ENCODE data around the gene LYRM1.

Gene LYRM1

DNA sequence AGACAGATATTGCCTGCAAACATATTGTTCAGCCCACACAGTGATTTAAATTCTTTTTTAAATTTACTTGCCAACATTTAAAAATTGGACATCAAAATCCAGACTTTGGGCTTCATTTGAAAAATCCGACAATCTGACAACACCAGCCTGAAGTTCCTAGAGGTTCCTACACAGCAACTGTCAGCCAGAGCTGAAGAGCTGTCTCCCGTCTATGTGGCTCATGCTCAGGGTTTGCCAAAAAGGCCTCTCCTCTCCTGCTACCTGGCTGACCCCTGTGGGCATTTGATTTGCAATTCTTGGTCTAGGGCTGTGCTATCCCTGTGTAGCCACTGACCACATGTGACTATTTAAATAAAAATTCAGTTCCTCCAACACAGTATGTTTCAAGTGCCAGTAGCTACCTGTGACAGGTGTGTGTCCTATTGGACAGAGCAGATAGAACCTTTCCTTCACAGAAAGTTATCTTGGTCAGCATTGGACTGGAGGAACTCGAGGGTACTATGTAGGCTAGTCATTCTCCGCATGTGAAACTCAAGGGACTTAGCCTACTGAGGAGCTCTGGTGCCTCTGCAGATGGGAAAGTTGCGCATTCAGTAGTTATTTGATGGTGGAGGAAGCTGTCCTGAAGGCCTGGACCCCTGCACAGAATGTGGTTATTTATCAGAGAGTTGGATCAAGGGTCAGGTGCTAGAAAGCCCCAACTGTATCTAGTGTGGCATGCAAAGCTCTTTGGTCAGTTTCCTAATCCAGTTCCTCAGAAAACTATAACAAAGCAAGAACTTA lies 2.7 kb downstream of the LYRM1 start:
- TF ChIP-seq GATA2 (IDR thresholded peaks at IDR 0.05; ENCODE audit: low read depth, low read length) (no peak), GATA3 (IDR thresholded peaks at IDR 0.05; ENCODE audit: low read depth, low read length) (no peak)

DNA sequence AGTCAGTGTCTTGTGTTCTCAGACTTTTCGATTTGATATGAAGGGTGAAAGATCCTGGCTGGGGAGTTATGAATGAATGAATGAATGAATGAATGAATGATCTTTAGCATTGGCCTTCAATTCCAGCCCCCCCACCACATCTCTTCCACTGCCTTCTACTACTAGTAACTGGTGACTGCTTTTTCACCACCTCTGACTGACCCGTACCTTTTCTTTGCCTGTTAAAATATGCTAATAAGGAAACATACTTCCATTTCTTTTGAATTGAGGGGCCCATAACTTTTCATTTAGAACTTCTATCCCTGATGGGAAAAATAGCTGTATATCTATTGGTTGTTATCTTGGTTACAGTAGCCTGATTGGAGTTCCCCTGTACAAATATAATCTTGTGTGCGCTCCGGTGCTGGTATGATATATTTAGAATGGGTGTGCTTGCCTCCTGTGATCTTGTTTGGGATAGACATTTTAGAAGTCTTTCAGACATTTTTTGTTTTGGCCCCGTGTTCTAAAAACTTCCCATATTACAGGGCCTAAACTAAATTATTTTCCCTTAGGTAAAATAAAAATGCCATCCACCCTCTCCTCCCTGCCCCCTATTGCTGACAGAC lies 3.4 kb downstream of the LYRM1 start:
- TF ChIP-seq GATA3 (IDR thresholded peaks at IDR 0.05; ENCODE audit: low read depth, low read length) (no peak), GATA2 (IDR thresholded peaks at IDR 0.05; ENCODE audit: low read depth, low read length) (no peak)

DNA sequence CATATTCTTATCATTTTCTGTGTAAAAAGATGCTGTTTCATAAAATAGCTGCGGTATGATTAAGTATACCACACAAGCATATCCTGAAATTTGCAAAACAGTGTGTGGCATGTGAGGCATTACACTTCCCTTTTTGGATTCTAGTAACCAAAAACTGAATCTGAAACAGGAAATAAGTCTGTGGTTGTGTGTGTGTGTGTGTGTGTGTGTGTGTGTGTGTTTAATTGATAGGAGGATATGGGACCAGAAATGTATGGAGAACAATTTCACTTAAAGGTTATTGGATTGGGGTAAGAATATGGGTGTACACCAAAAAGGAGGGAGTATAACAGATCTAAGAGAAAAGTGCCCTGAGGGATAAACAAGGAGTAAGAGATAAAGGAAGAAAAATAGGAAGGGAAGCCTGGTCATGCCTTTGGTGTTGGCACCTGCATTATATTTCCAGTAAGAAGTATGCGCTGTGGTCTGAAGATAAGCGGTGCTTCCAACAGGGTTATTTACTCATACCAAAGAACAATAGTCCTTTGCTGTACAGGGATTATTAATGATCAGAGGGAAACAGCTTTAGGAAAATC lies 4.0 kb downstream of the LYRM1 start:
- TF ChIP-seq GATA3 (IDR thresholded peaks at IDR 0.05; ENCODE audit: low read depth, low read length) (no peak), GATA2 (IDR thresholded peaks at IDR 0.05; ENCODE audit: low read depth, low read length) (no peak)

DNA sequence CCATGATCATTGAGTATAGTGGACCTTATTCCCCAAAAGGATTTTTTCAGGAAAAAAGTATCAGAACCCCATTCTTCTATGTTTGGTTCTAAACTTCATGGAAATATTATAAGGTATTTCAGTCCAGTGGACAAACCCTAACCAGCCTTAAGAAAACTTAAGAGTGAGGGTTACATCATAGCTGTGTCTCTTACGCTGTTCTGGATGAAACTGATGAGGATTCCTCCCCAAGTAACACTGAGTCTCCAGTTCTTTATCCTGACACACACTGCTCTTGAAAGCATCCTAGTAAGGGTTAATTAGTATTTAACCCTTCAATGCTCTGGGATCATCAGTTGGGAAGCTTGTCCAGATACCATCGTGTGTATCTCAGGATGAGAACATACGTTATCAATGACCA lies 5.0 kb downstream of the LYRM1 start:
- TF ChIP-seq GATA3 (IDR thresholded peaks at IDR 0.05; ENCODE audit: low read depth, low read length) = no peak
- TF ChIP-seq GATA2 (IDR thresholded peaks at IDR 0.05; ENCODE audit: low read depth, low read length) = no peak

DNA sequence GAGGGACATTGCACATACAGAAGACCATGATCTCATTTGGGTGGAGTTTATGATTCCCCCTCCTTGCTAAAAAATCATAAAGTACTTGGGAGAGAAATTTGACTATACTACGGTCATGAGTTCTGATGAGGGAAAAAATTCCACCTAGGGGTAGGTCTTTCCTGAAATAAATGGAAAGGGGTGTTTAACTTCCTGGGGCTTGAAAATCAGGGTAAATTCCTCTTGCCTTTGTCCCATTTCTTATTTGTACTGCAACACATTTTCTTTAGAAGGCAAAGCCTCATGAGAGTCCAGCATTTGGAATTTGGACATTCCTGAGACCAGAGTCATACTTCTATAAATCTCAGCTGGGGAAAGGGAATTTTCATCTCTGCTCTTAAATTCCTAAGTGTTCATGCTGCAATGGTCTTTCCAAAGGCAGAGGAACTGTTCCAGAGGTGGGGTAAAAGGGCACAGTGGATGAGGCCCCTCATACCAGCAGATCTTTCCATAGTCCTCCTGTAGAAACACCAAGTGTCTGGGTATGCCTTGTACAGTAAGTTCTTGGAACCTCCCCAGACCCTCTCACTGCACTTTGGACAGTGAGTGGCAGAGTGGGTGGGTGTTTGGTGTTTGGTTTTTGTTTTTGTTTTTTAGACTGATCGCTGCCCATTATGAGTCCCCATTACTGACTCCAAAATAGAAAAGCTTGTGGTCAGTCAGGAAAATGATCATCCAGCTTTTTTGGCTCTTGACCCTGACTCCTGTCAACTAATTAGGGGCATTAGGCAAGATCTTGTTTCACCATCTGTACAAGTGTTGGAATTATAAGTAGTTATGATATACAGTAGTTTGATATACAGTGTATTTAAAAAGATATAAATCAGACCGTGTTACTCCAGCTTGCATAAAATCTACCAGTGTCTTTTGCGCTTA lies 6.0 kb downstream of the LYRM1 start:
- TF ChIP-seq GATA2 (IDR thresholded peaks at IDR 0.05; ENCODE audit: low read depth, low read length) (no peak), GATA3 (IDR thresholded peaks at IDR 0.05; ENCODE audit: low read depth, low read length) (no peak)

DNA sequence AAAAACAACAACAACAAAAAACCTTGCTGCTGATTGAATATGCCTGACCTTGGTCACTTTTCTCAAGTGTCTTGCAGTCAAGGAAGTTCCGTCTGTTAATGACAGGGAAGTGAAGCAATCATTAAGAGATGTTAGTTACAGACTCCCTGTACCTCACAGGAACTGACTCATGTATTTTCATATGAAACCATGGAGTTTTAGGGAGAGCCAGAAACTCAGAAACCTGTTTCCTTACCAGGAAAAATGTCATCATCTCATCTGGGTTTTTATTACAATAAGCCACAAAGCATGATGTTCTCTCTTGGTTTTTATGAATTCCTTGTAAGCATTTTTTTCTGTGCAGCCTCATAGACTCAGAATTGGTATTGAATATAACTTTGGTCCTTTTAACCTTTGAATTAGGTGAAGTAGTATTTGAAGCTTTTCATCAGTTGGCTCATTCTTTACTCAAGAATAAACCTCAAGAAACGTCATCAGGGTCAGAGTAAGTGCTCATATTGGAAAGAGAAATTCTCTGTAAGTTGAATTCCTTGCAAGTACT lies 10.3 kb downstream of the LYRM1 start:
- TF ChIP-seq GATA2 (IDR thresholded peaks at IDR 0.05; ENCODE audit: low read depth, low read length) (no peak), GATA3 (IDR thresholded peaks at IDR 0.05; ENCODE audit: low read depth, low read length) (no peak)

DNA sequence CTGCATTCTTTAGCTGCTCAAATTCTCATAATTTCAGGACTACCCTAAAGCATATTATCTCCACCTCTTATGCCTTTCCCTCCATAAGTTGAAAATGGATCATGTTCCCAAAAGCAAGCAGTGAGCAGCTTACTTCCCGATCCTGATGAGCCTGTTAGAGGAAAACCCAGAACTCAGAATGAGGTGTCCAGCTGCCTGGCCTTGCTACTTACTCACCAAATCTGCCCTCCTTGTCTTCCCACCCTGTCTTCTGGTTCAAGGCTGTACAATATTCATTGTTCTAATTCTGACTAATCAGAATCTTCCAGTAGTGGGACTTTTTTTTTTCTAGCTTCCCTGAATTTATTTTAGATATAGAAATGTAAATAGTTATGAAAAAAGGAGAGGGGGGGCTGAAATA lies 10.8 kb downstream of the LYRM1 start:
- TF ChIP-seq GATA3 (IDR thresholded peaks at IDR 0.05; ENCODE audit: low read depth, low read length) (no peak), GATA2 (IDR thresholded peaks at IDR 0.05; ENCODE audit: low read depth, low read length) (no peak)

DNA sequence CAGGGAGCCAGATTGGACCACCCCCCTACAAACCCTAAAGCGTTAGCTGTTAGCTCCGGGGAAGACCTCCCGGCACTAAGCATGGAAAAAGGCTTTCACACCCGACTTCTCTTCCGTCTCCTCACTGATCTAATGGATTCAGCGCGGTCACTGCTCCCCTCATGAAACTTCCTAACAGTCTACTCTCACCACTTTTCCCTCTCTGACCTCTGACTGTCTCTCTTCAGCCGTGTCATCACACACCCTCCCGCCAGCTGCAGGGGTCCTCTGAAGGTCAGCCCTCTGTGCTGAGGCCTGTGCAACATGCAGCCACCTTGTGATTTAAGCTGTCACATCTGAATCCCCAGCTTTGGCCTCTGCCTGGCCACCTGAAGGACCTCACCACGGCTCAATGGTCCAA lies 15.7 kb downstream of the LYRM1 start:
- TF ChIP-seq GATA3 (IDR thresholded peaks at IDR 0.05; ENCODE audit: low read depth, low read length) = no peak
- TF ChIP-seq GATA2 (IDR thresholded peaks at IDR 0.05; ENCODE audit: low read depth, low read length) = no peak

DNA sequence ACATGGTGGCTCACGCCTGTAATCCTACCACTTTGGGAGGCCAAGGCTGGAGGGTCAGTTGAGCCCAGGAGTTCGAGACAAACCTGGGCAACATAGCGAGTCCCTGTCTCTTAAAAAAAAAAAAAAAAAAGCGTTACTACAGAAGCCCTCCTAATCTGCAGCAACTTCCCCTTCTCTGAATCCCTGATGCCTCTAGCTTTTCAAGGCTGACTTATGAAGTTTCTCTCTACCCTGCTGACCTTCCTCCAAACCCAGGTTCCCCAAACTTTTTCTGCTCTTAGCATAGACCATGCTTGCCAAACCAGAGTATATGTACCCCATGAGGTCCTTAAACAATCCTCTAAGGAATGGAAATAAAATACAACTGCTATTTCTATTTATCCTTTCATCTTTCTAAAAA lies 16.4 kb downstream of the LYRM1 start:
- TF ChIP-seq GATA2 (IDR thresholded peaks at IDR 0.05; ENCODE audit: low read depth, low read length) = no peak

DNA sequence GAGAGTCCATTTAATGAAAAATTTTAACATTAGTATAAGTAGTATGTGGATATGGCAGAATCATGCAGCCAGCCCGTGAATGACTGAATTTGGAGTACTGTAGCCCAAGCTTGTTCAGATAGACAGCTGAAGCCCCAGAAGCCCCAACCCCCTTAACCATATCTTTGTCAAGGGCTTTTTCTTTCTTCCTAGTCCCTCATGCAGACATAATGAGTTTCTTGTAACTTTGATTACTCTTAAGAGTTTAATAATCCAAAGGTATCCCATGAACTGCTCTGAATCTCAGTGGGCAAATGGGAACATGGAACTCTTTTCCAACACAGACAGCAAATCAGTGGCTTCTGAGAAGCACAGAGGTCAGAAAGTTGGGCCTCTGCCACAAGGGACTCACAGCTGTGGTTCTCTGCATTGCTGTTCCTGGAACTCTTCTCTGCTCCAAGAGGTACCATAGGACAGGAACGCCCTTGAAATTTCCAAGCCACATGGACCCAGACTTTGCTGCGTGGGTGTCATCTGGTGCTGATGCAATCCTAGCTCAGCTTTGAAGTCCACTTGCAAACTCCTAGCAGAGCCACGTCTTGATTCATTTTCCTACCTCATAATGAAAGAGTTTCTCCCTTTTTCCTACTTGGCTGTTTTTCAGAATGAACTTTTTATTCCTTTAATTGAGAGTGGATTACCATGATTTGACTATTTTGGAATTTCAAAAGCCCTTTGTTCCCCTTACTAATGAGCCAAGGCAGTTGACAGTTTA lies 18.1 kb downstream of the LYRM1 start:
- TF ChIP-seq GATA2 (IDR thresholded peaks at IDR 0.05; ENCODE audit: low read depth, low read length) (no peak), GATA3 (IDR thresholded peaks at IDR 0.05; ENCODE audit: low read depth, low read length) (no peak)

DNA sequence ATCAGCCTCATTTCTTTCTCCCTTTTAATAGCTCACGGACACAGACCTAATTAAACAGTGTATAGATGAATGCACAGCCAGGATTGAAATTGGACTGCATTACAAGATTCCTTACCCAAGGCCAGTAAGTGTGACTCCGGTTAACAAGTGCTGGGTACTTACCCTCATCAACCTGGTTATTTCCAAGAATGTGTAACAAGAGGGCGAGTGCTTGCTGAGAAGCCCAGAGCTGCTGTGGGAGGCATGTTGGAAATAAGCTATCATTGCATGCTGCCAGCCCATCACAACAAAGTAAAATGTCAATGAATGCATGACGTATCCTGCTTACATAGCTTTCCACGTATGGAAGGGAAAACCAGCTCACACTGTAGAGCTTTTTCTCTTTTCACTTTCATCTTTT lies 19.5 kb downstream of the LYRM1 start:
- no peak for TF ChIP-seq GATA2 (IDR thresholded peaks at IDR 0.05; ENCODE audit: low read depth, low read length)
- no peak for TF ChIP-seq GATA3 (IDR thresholded peaks at IDR 0.05; ENCODE audit: low read depth, low read length)

DNA sequence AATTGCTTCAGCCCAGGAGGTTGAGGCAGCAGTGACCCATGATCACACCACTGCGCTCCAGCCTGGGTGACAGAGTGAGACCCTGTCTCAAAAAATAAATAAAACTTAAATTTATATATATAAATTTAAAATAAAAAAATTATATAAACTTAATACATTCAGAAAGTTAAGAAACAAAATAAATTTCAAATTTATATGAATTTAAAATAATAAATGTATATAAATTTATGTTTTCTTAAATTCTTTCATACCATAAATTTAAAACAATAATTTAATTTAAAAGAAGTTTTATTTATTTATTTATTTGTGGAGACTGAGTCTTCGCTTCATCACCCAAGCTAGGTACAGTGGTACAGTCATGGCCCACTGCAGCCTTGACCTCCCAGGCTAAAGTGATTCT lies 20.2 kb downstream of the LYRM1 start:
- TF ChIP-seq GATA3 (IDR thresholded peaks at IDR 0.05; ENCODE audit: low read depth, low read length) = no peak
- no peak for TF ChIP-seq GATA2 (IDR thresholded peaks at IDR 0.05; ENCODE audit: low read depth, low read length)

DNA sequence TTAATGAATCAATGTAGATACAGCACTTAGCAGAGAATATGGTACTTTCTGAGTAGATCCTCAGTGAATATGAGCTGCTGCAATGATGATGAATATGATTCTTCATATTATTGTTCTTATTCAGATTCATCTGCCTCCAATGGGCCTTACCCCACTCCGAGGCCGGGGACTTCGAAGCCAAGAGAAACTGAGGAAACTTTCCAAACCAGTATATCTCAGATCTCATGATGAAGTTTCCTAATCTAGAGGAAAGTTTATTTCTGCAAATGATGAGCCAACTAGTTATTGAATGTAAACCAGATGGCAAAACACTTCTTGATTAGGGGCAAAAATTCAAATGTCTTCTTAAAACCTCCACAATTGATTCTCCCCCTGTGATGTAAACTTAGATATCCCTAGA lies 23.3 kb downstream of the LYRM1 start:
- TF ChIP-seq GATA3 (IDR thresholded peaks at IDR 0.05; ENCODE audit: low read depth, low read length) (no peak), GATA2 (IDR thresholded peaks at IDR 0.05; ENCODE audit: low read depth, low read length) (no peak)
